Endodermal cell (in vitro differentiated cells): ENCODE measurements around the gene ESYT3. TPM values are rescaled to one million over a fixed set of nuclear protein-coding genes. Genes with fewer than 3 reads are reported as not detected.

Experiments used
- DNase-seq: peaks from one replicate; pipeline ENCODE4 v3.0.0-alpha.2; 2017
- H3K27ac ChIP-seq: 2 replicates; pipeline ENCODE4 v1.5.1; 2013; ENCODE audit warnings: mild to moderate bottlenecking, low read depth, low read length, moderate library complexity
- H3K27me3 ChIP-seq: 2 replicates; pipeline ENCODE4 v1.6.1; 2013; ENCODE audit warnings: mild to moderate bottlenecking, low read length, moderate library complexity; ENCODE audit not compliant: insufficient read depth, control insufficient read depth, poor library complexity, severe bottlenecking
- H3K36me3 ChIP-seq: 2 replicates; pipeline ENCODE4 v1.7.0; 2013; ENCODE audit warnings: mild to moderate bottlenecking, low read length, moderate library complexity; ENCODE audit not compliant: control insufficient read depth, insufficient read depth
- H3K4me1 ChIP-seq: one replicate; pipeline ENCODE4 v1.7.0; 2013; ENCODE audit warnings: low read length; ENCODE audit not compliant: control insufficient read depth, insufficient read depth
- H3K4me3 ChIP-seq: 2 replicates; pipeline ENCODE4 v1.5.1; 2013; ENCODE audit warnings: mild to moderate bottlenecking, low read length, moderate library complexity
- H3K9ac ChIP-seq: 2 replicates; pipeline ENCODE4 v1.6.1; 2013; ENCODE audit warnings: mild to moderate bottlenecking, low read length, moderate library complexity; ENCODE audit not compliant: poor library complexity, severe bottlenecking; ENCODE audit errors: extremely low read depth
- H3K9me3 ChIP-seq: 2 replicates; pipeline ENCODE4 v1.6.1; 2013; ENCODE audit warnings: mild to moderate bottlenecking, low read length, moderate library complexity; ENCODE audit not compliant: control insufficient read depth
- H3K27ac Mint-ChIP-seq: 2 replicates; pipeline ENCODE4 v1.8.0; 2020; ENCODE audit warnings: mixed read lengths
- H3K27me3 Mint-ChIP-seq: 2 replicates; pipeline ENCODE4 v1.8.0; 2021; ENCODE audit warnings: mild to moderate bottlenecking, mixed read lengths; ENCODE audit not compliant: insufficient read depth
- H3K36me3 Mint-ChIP-seq: 2 replicates; pipeline ENCODE4 v1.8.0; 2020; ENCODE audit warnings: low read depth, mixed read lengths
- H3K4me1 Mint-ChIP-seq: 2 replicates; pipeline ENCODE4 v1.8.0; 2020; ENCODE audit warnings: mixed read lengths
- H3K4me3 Mint-ChIP-seq: 2 replicates; pipeline ENCODE4 v1.8.0; 2020; ENCODE audit warnings: mild to moderate bottlenecking, moderate library complexity, mixed read lengths
- H3K9me3 Mint-ChIP-seq: 2 replicates; pipeline ENCODE4 v1.8.0; 2020; ENCODE audit warnings: mild to moderate bottlenecking, mixed read lengths
- CTCF ChIP-seq: fragments of 200-600 bp; sonication (generic); conservative IDR thresholded peaks from 2 replicates; pipeline ENCODE4 v1.5.0; 2021; ENCODE audit warnings: antibody characterized with exemption, mild to moderate bottlenecking
- WGBS, 2 experiments: methylation state at CpG; one replicate each; pipeline versions ENCODE4 v1.1.5 to v1.1.7; 2013; ENCODE audit warnings: missing lambda C conversion rate in 2 of 2, mixed read lengths in 1 of 2; ENCODE audit not compliant: insufficient coverage in 1 of 2, insufficient read length in 1 of 2; 5-methylcytosine and 5-hydroxymethylcytosine counted together
- total RNA-seq, 2 donors: library from RNA; stranded (reverse); fragmentation: NEBNext Ultra II Directional in 1 of 2; extraction: Animal tissue kit (Norgen Biotek cat#: 25700) in 1 of 2; gene quantifications; 2 replicates in 1 of 2; 3 replicates in 1 of 2; pipeline ENCODE4 v1.2.1, GENCODE V29; 2021

ESYT3 gene
- total RNA-seq, 2 donors from 2014 or later = 7.7 to 10.2 TPM

DNA sequence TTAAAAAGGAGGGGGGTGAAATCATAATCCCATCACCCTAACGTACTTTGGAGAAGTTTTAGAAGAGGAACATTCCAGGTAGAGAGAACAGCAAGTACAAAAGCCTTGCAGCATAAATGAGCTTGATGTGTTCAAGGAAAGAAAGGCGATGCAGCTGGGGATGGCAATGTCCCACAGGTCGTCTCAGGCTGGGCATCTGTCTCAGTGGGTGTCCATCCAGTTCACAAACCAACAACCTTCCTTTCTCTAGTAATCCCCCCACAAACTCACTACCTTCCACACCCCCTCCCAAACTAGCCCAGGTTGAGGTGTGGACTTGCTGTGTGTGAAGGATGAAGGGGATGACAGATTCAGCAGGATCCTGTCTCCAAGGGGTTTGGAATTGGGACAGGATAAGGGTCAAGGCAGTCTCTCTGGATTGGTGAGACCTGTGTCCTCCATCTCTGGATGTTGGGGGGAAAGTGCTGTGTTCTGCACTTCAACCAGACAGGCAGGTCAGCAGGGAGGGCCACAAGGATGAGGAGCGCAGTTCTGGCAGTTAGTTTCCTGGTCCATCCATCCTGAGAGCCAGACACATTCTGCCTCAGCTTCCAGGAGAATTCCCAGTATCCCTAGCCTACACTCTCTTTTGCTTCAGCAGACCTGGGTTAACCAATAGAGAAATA, 1.7 kb upstream of the ESYT3 start:
- peaks cover 5% of the 10 kb centered on the region for H3K4me1 Mint-ChIP-seq
- peaks cover 7% of the 10 kb centered on the region for H3K9me3 ChIP-seq
- peaks cover 49% of the 10 kb centered on the region for H3K27me3 ChIP-seq
- H3K27ac ChIP-seq = no peak overlapping the region
- no peak for TF ChIP-seq CTCF
- H3K4me3 ChIP-seq = no peak overlapping the region
- H3K9ac ChIP-seq = no peak overlapping the region
- H3K4me3 Mint-ChIP-seq = no peak overlapping the region
- H3K36me3 Mint-ChIP-seq = no peaks in the 10 kb centered on the region
- no peaks in the 10 kb centered on the region for H3K4me1 ChIP-seq
- peaks cover 10% of the 10 kb centered on the region for H3K9me3 Mint-ChIP-seq
- peaks cover 62% of the 10 kb centered on the region for H3K27me3 Mint-ChIP-seq
- WGBS, 2 experiments = 94 to 100% methylated on average over 1 to 4 of the region's 4 CpGs
- no peak overlapping the region for H3K27ac Mint-ChIP-seq
- DNase-seq = peak; percentile 20
- no peaks in the 10 kb centered on the region for H3K36me3 ChIP-seq

GRCh38 chr3:138433892-138434275, 532 bp upstream of the ESYT3 start:
- peak; percentile 36 for DNase-seq
- H3K36me3 ChIP-seq = no peaks in the 10 kb centered on the region
- H3K27me3 Mint-ChIP-seq = peaks cover 63% of the 10 kb centered on the region
- peaks cover 7% of the 10 kb centered on the region for H3K9me3 ChIP-seq
- peaks cover 5% of the 10 kb centered on the region for H3K4me1 Mint-ChIP-seq
- H3K27ac ChIP-seq = no peak overlapping the region
- no peaks in the 10 kb centered on the region for H3K4me1 ChIP-seq
- peak overlapping the region; percentile 79 for H3K4me3 ChIP-seq
- peak overlapping the region; percentile 60 for H3K4me3 Mint-ChIP-seq
- 67 to 72% methylated on average over 9 to 16 of the region's 16 CpGs for WGBS, 2 experiments
- H3K27ac Mint-ChIP-seq = no peak overlapping the region
- no peaks in the 10 kb centered on the region for H3K36me3 Mint-ChIP-seq
- no peak overlapping the region for H3K9ac ChIP-seq
- H3K9me3 Mint-ChIP-seq = peaks cover 10% of the 10 kb centered on the region
- peaks cover 49% of the 10 kb centered on the region for H3K27me3 ChIP-seq
- TF ChIP-seq CTCF = no peak

DNA sequence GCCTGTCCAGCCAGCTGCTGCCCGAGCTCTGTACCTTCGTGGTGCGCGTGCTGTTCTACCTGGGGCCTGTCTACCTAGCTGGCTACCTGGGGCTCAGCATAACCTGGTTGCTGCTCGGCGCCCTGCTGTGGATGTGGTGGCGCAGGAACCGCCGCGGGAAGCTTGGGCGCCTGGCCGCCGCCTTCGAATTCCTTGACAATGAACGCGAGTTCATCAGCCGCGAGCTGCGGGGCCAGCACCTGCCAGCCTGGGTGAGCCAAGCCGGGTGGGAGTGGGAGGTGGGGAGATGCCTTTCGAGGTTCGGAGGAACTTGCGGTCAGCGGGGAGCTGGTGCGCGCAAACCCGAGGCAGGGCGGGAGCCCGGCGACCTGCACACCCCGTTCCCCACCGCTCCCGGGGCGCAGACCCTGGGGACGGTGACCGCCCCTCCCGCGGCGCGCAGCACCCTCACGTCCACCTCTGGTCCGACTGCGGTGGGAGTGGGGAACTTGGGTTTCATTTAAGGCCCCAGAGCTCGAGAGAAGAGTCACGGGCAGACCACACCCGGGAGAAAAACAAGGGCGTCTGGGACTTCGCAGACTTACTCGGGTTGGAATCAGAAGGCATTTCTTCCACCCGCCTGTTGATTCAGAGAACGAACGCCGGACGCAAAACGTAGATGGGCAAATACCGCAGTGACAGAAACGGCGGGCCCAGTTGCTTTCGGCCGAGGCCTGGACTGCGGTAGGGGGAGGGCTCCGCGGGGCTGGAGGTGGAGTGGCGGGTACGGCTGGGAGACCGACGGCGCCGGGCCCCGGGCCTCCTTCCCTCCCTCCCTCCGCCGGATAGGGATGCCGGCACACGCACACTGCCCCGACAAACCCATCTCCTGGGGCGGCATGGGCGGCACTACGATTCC, 708 bp downstream of the ESYT3 start:
- DNase-seq = peak; percentile 77
- H3K36me3 ChIP-seq = no peaks in the 10 kb centered on the region
- Mint-ChIP-seq H3K27me3 (peaks cover 57% of the 10 kb centered on the region), H3K9me3 (peaks cover 10% of the 10 kb centered on the region), H3K27ac (no peak overlapping the region), H3K4me1 (peaks cover 5% of the 10 kb centered on the region), H3K4me3 (peak overlapping the region; percentile 60), H3K36me3 (no peaks in the 10 kb centered on the region)
- H3K27ac ChIP-seq = no peak overlapping the region
- 3 to 11% methylated on average over 22 to 78 of the region's 78 CpGs for WGBS, 2 experiments
- peaks cover 49% of the 10 kb centered on the region for H3K27me3 ChIP-seq
- H3K4me1 ChIP-seq = no peaks in the 10 kb centered on the region
- TF ChIP-seq CTCF = no peak
- H3K9me3 ChIP-seq = peaks cover 7% of the 10 kb centered on the region
- H3K4me3 ChIP-seq = peak overlapping the region; percentile 79
- H3K9ac ChIP-seq = no peak overlapping the region
